Middle frontal gyrus (tissue), 1 donor: ENCODE results near the gene TULP4.

Experiments
- DNase-seq: peaks from one replicate; pipeline ENCODE4 v3.0.0-alpha.2; 2015; ENCODE audit warnings: low spot score; ENCODE audit errors: extremely low spot score

TULP4 gene

GRCh38 chr6:158415666-158416065 is 103.4 kb downstream of the TULP4 start:
- DNase-seq = no peak

DNA sequence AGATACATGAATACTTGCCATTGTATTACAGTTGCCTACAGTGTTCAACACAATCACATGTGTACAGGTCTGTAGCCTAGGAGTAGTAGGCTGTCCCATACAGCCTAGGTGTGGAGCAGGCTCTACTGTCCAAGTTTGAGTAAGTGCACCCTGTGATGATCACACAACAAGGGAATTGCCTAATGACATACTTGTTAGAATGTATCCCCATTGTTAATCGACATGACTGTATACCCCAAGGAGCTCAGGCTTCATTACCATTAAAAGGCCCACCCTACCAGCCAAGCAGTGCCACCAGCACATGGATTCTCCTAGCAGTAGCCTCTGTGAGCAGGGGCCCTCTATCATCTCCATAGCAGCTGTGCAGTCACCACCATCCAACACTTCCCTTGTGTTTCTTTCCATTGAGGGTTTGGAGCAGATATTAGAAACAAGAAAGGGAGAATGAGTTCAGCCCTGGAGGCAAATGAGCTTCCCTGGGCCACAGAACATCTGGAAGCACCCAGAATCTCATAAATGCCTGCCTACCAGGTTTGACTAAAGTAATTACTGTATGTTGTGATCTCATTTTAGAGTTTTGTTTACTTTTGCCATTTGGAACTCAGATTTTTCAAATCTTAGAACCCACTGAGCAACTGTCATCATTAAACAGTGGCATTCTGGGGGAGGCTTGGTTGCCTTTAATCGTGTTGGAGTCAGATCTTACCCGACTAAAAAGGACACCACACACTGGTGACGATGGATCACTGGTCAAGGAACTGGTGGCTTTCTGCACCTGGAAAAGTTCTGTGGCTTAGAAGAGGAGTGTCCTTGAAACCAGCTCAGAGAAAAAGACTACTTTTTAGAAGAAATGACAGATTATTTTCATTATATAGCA is 104.9 kb downstream of the TULP4 start:
- DNase-seq = no peak

GRCh38 chr6:158417760-158418098 is 105.5 kb downstream of the TULP4 start:
- no peak for DNase-seq

DNA sequence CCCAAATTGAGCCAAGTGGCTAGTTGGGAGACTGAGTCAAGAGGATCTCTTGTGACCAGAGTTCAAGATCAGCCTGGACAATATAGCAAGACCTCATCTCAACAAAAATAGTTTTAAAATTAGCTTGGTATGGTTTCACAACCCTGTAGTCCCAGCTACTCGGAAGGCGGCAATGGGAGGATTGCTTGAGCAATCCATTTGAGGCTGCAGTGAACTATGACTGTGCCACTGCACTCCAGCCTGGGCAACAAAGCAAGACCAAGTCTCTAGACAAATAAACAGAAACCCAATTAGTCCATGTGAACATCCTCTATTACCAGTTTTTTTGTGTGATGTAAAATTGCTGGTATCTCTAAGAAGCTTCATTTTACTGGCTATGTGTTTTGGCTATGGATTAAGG is 106.2 kb downstream of the TULP4 start:
- DNase-seq = no peak

- DNase-seq = no peak
These were observed 107.2 kb downstream of the TULP4 start for GRCh38 chr6:158419339-158419909.

DNA sequence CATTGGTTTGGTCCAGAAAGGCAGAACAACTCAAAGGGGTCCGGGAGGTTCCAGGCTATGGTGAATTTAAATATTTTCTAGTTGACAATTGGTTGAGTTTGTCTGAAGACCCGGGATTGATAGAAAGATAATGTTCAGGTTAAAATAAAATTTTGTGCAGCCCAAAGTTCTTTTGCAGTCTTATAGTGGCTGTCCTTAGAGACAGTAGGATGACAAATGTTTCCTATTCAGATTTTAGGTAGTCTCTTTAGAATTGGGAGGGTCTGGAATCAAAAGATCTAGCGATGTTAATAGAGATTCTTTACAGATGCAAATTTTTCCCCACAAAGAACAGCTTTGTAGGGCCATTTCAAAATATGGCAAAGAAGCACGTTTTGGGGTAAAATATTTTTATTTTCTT is 109.1 kb downstream of the TULP4 start:
- no peak for DNase-seq

DNA sequence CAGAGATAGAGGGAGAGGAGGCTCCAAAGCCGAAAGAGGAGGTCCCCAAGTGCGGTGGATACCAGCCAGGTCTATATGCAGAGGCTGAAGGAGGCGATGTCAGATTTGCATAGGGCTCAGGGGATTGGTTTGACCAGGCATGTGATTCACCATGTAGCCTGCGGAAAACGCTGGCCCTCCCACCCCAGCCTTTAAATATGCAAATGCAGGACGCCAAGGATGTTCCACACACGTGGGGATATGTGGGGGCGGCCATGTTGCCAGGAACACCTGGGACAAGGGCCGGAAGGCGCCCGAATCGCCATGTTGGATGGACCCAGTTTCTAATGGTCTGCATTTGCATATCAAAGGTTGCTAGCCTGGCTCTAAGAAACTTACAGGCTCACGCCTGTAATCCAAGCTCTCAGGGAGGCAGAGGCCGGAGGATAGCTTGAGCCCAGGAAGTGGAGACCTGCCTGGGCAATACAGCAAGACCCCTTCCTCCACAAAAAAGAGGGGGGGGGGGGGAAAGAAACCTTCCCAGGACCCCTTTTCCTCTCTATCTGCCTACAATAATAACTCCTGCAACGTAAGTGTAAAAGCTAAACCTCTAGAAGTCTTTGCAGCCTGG is 110.5 kb downstream of the TULP4 start:
- DNase-seq = no peak

DNA sequence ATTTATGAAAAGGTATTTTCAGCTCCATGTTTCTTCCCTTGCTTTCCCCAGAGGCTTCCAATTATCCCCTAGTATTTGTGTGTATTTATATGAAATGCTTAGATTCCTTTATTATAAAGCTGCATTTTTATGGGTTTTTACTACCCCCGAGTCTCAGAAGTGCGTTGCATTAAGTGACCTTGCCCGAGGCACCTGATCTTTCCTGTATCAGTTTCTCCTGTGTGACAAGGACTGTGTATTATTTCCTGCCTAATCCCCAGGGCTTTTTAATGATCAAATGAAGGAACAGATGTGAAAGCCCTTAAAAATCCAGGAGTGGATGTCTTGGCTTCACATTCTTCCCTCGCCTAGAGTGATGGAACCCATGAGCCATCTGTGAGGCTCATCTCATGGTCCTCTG is 118.8 kb downstream of the TULP4 start:
- no peak for DNase-seq

DNA sequence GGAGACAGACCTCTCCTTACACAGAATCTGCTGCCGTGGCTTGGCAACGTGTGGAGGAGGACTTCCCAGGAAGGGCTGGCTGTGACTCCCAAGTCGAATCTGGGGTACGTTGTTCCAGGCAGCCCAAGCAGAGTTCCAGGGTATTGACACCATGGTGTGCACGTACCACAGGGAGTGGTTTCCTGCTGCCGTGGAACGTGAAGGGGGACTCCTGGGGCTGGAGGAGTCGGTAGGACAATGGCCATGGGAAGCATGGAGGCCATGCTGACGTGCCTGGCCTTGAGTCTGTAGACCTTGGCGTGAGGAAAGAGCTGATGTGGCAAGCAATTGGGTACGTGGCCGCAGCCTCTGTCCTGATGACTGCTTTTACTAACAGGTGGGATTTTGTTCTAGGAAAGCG is 119.3 kb downstream of the TULP4 start:
- DNase-seq = no peak

DNA sequence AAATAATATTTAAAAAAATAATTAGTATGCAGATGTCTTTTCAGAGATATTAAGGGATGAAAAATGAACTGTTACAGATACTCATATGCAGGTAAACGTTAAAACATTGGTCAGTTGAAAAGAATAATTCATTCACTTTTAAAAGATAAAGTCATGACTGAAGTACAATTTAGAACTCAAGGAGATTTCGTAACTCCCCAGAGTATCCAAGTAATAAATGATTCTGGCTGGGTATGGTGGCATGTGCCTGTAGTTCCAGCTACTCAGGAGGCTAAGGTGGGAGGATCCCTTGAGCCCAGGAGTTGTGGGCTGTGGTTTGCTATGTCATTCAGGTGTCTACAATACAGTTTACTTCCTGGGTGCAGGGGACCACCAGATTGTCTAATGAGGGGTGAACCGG is 125.3 kb downstream of the TULP4 start:
- DNase-seq = no peak

GRCh38 chr6:158438226-158438625 is 126.0 kb downstream of the TULP4 start:
- DNase-seq = no peak

DNA sequence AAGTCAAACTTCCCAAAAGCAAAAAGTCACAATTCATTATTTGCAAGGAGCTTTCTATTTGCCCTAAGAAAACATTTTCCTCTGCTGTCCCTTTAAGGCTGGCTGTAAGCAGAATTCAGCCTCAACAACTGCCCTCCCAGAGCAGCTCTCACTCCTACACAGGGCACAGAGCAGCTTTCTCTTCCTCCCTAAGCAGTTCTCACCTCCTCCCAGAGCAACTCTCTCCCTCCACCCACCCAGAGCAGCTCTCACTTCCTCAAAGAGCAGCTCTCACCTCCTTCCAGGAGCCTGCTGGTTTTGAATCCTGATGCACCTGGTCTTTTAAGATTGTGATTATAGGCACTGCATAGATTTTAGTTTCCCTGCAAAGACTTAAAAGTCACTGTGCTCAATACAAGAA is 127.0 kb downstream of the TULP4 start:
- DNase-seq = no peak

DNA sequence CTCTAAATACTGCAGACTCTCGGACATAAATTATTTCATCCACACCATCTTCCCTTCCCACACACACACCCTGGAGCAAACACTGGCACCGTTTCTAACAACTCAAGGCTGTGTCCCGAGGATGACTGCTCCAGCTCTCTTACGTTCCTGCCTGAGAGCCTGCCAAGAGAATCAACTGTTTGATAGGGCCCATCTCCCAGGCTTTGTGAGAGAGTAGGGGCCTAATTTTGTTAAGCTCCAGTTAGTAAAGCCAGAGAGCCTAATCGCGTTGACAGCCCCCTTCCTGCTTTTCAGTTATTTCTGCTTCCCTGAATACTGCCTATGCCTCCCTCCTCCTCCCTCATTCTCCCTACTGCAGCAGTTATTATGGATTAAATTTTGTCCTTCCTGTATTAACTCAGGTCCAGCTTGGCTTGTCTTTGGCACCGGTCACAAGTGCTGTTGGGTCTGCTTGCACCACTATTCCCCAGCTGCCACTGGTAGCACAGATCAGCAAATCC is 129.5 kb downstream of the TULP4 start:
- DNase-seq = no peak

DNA sequence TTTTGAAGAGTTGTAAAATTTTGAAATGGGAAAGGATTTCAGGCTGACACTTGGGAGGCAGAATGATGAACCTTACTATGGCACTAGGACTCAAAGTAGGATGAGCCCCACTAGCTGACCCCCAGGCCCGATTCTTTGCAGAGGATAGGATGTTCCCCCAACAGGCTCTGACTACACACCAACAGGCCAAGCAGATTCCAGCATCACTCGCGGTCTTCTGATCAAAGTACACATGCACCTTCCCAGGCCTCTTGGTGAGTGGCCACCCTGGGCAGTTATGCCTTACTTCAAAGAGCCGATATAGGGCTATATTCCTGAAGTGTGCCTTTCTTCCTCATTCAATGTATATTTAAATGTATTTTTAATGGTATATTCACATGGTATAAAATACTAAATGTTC is 130.0 kb downstream of the TULP4 start:
- DNase-seq = no peak

DNA sequence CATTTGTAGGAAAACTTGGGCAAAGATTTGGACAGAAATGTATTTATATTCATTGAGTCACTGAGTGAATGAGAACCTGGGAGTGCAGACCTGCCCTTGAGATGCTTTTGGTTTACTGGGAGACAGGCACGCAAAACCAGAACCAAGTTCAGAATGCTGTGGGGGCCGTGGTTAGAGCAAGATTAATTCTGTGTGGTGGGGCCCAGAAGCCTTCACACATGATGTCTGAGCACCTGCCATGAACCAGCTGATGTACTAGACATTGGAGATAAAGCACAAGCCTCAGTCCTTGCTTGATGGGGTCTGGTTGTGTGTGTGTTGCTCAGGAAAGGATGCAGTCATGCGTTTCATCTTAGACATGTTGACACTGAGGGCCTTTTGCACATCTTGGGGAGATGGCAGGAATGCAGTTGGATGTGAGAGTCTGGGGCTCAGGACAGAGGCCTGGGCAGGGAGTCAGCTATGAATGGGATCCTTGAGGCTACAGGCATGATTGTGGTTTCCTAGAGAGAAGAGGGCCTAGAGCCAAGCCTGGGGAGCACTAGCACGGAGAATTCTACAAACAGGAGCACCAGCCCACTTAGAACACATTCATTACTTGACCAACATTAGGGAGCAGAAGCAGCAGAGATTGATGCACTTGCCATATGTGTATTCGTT is 133.3 kb downstream of the TULP4 start:
- DNase-seq = no peak

- DNase-seq = no peak
These were observed 136.6 kb downstream of the TULP4 start for GRCh38 chr6:158448856-158449255.

GRCh38 chr6:158452191-158452590 is 139.9 kb downstream of the TULP4 start:
- no peak for DNase-seq

DNA sequence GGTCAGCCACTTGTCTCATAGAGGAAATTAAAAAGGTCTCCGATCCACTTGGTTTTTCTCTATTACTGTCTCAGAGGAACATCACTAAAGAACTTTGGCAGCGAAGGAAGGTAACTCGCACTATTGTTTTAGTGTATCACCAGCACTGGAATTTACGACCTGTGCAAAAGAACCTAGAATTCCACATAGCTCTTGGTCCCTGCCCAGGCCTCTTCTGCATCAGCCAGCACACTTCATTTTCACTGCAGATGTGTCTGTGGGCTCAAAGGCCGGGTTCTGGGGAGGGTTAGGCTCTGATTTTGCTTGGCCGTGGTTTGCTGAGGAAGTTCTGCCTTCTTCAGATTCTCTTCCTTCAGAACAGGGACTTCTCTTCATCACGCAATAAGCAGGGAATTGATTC is 144.9 kb downstream of the TULP4 start:
- no peak for DNase-seq

- DNase-seq = no peak
These were observed 145.5 kb downstream of the TULP4 start for GRCh38 chr6:158457616-158458278.

- no peak for DNase-seq
These were observed 147.5 kb downstream of the TULP4 start for GRCh38 chr6:158459726-158460125.

- DNase-seq = no peak
These were observed 148.4 kb downstream of the TULP4 start for GRCh38 chr6:158460602-158461169.
